ENCODE data around the gene DBI. TPM values are rescaled to one million over a fixed set of nuclear protein-coding genes. Genes with fewer than 3 reads are reported as not detected.

Gene DBI
- total and polyA plus RNA-seq, 2 of the 13 experiments (the other 11 are each of a cell fraction or from before 2014, with no cell fraction given), result 330 to 659 TPM

DNA sequence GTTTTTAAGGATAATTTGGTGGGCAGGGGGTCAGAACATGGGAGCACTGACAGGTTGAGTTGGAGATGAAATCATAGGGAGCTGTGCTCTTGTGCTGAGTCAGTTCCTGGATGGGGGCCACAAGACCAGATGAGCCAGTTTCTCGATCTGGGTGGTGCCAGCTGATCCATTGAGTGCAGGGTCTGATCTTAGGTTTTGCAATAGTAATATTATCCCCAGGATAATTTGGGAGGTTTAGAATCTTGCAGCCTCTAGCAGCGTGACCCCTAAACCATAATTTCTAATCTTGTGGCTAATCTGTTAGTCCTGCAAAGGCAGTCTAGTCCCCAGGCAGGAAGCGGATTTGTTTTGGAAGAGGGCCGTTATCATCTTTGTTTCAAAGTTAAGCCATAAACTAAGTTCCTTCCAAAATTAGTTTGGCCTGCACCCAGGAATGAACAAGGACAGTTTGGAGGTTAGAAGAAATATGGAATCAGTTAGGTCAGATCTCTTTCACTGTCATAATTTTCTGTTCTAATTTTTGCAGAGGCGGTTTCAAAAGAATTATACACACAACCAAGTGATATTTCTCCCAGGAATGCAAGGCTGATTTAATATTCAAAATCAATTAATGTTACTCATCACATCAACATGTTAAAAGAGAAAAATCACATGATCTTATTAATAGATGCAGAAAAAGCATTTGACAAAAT lies 23.0 kb downstream of the DBI start (continued):
- TF ChIP-seq, protein P1, sequence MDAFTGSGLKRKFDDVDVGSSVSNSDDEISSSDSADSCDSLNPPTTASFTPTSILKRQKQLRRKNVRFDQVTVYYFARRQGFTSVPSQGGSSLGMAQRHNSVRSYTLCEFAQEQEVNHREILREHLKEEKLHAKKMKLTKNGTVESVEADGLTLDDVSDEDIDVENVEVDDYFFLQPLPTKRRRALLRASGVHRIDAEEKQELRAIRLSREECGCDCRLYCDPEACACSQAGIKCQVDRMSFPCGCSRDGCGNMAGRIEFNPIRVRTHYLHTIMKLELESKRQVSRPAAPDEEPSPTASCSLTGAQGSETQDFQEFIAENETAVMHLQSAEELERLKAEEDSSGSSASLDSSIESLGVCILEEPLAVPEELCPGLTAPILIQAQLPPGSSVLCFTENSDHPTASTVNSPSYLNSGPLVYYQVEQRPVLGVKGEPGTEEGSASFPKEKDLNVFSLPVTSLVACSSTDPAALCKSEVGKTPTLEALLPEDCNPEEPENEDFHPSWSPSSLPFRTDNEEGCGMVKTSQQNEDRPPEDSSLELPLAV (CRISPR knock-in tag; conservative IDR thresholded peaks at IDR 0.05; ENCODE audit: low read depth), result no peak
- no peak for TF ChIP-seq ZNF230 (CRISPR knock-in tag; IDR thresholded peaks at IDR 0.05)
- TF ChIP-seq ZNF616 (CRISPR knock-in tag; IDR thresholded peaks at IDR 0.05; ENCODE audit: low read depth), result no peak
- no peak for TF ChIP-seq HDAC6 (IDR thresholded peaks at IDR 0.05; ENCODE audit: low read depth, low read length)
- TF ChIP-seq, protein P2, sequence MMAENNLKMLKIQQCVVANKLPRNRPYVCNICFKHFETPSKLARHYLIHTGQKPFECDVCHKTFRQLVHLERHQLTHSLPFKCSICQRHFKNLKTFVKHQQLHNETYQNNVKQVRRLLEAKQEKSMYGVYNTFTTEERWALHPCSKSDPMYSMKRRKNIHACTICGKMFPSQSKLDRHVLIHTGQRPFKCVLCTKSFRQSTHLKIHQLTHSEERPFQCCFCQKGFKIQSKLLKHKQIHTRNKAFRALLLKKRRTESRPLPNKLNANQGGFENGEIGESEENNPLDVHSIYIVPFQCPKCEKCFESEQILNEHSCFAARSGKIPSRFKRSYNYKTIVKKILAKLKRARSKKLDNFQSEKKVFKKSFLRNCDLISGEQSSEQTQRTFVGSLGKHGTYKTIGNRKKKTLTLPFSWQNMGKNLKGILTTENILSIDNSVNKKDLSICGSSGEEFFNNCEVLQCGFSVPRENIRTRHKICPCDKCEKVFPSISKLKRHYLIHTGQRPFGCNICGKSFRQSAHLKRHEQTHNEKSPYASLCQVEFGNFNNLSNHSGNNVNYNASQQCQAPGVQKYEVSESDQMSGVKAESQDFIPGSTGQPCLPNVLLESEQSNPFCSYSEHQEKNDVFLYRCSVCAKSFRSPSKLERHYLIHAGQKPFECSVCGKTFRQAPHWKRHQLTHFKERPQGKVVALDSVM (CRISPR knock-in tag; IDR thresholded peaks at IDR 0.05), result no peak
- TF ChIP-seq BRCA1 (CRISPR knock-in tag; IDR thresholded peaks at IDR 0.05), result no peak
- TF ChIP-seq ARNT (IDR thresholded peaks at IDR 0.05), result no peak
- no peak for TF ChIP-seq ZNF367 (CRISPR knock-in tag; IDR thresholded peaks at IDR 0.05; ENCODE audit: borderline replicate concordance)
- TF ChIP-seq, protein P3, sequence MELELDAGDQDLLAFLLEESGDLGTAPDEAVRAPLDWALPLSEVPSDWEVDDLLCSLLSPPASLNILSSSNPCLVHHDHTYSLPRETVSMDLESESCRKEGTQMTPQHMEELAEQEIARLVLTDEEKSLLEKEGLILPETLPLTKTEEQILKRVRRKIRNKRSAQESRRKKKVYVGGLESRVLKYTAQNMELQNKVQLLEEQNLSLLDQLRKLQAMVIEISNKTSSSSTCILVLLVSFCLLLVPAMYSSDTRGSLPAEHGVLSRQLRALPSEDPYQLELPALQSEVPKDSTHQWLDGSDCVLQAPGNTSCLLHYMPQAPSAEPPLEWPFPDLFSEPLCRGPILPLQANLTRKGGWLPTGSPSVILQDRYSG (CRISPR knock-in tag; IDR thresholded peaks at IDR 0.05), result no peak

All from HepG2 (cell line).